Measurements from ENCODE around the gene GCAT. TPM values are rescaled to one million over a fixed set of nuclear protein-coding genes. Genes with fewer than 3 reads are reported as not detected.

The GCAT gene
- total and polyA plus RNA-seq, 2 of the 4 experiments (the other 2 are of a cell fraction): 20.6 to 32.3 TPM

DNA sequence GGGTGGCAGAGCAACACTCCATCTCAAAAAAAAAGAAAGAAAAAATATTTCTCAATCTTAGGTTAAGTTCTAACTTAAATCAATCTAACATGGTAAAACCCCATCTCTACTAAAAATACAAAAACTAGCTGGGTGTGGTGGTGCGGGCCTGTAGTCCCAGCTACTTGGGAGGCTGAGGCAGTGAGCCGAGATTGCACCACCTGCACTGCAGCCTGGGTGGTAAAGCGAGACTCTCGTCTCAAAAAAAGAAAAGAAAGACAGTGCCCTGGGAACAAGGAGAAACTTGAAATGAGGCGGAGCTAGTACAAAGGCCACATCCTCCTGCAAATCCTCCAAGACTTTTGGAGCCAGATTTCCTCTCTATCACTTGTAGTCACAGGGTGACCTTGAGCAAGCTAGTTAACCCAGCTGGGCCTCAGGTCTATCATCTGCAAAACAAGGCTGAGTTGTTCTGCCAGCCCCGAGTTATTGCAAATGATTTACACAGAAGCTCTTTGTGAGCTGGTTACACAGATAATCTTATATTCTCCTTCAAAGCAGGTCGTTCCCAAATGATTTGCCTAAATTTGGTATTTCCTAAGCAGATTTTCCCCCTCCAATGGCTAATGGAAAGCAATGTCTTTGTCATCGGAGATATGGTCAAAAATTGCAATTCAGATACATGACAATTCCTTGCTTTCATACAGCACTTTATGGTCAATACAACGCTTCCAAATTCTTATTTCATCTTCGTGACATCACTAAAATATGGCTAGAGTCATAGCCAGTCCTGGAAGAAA is 34.5 kb downstream of the GCAT start (continued):
- no peak for TF ChIP-seq NFE2L2 (IDR thresholded peaks at IDR 0.05; ENCODE audit: low read depth, low read length)

- dilution Hi-C loops (cut with HindIII; ENCODE audit: low sequenced_read_pairs, unreplicated experiment): no loop called here
- Histone ChIP-seq H3K9me1 (ENCODE audit: insufficient read depth, low read length) (peaks cover 4% of the 10 kb centered on the region; the same call in 1 of the 2 replicates), H2AFZ (replicated peaks; ENCODE audit: low read length, poor library complexity) (peak overlapping the region; percentile 99), H3K56ac (ENCODE audit: extremely low read depth, insufficient read depth, low read length) (0 out of 2 replicates have a peak overlapping the region, but pooled peaks have one; percentile 7), H4K8ac (ENCODE audit: low read depth in 2 of 2, low read length in 2 of 2) (peak overlapping the region in 1 of 2 experiments; percentile 74; a peak in 1 of 4 replicates), H4K20me1 (ENCODE audit: insufficient read depth, low read length) (0 out of 2 replicates have a peak, but pooled peaks cover 4% of the 10 kb centered on the region), H2BK120ac (ENCODE audit: low read depth, low read length) (no peak overlapping the region), H4K91ac (ENCODE audit: insufficient read depth, low read depth, low read length) (no peak overlapping the region), H2BK15ac (ENCODE audit: low read depth, low read length) (no peak overlapping the region), H3K36me3 (ENCODE audit: control insufficient read depth, insufficient read depth, low read length) (peaks cover 4% of the 10 kb centered on the region), H2AK9ac (replicated peaks; ENCODE audit: low read depth, low read length, poor library complexity) (peak overlapping the region; percentile 80), H2BK20ac (ENCODE audit: low read depth, low read length) (no peak overlapping the region), H3K23ac (ENCODE audit: low read depth, low read length) (peak overlapping the region; percentile 81), H3K4ac (ENCODE audit: low read depth, low read length) (peak overlapping the region; percentile 74; the same call in 1 of the 2 replicates), H3K27ac (ENCODE audit: insufficient read depth, low read length) (peak overlapping the region; percentile 48; the same call in 1 of the 2 replicates), H4K5ac (ENCODE audit: low read depth, low read length) (no peak overlapping the region), H3K14ac (replicated peaks; ENCODE audit: low read depth, low read length) (peak overlapping the region; percentile 48; the same call in 1 of the 2 replicates), H3K27me3 (ENCODE audit: control insufficient read depth, insufficient read depth, low read length) (no peaks in the 10 kb centered on the region), H3K18ac (ENCODE audit: low read depth, low read length) (no peak overlapping the region), H3K4me2 (ENCODE audit: low read depth, low read length) (peak overlapping the region; percentile 100), H3K4me1 (ENCODE audit: control insufficient read depth, insufficient read depth, low read length) (no peaks in the 10 kb centered on the region), H3K9ac (ENCODE audit: low read depth, low read length) (peak overlapping the region; percentile 85), H2AK5ac (ENCODE audit: low read depth, low read length) (no peak overlapping the region), H3K9me3 (ENCODE audit: control insufficient read depth, insufficient read depth, low read length) (no peaks in the 10 kb centered on the region), H3K79me1 (ENCODE audit: low read depth in 1 of 2, low read length in 2 of 2) (peaks cover 26 to 49% of the 10 kb centered on the region in 2 experiments), H3K4me3 (ENCODE audit: insufficient read depth, low read depth, low read length) (peak overlapping the region; percentile 62), H2BK5ac (ENCODE audit: low read depth, low read length, poor library complexity, severe bottlenecking) (peak overlapping the region; percentile 34)
- DNase-seq (peak; percentile 32), ATAC-seq (ENCODE audit: low read depth) (peak; percentile 63)
- intact Hi-C loops (cut with micrococcal nuclease): loop anchor here (5.0 kb wide), 1 partner anchor 36 kb away; the partner anchor contains the start of gene GCAT
- WGBS, 2 experiments (ENCODE audit: extremely low coverage in 2 of 2, insufficient read length in 1 of 2): 0% methylated on average over 28 of the region's 46 CpGs; no CpG with 5 or more reads in 1 of the 2 experiments
- ChIA-PET POLR2A (ENCODE audit: unreplicated experiment) (interaction anchor here (0.6 kb wide), 1 partner anchor 9 kb away, joined by 3 read pairs; no protein-coding TSS in a partner anchor), CTCF (interaction anchor here (1.1 kb wide), 1 partner anchor 26 kb away, joined by 3 read pairs; no protein-coding TSS in a partner anchor)
- BruUV-seq (replicated peaks): no TSS peak
- in situ Hi-C loops (cut with MboI; ENCODE audit: low sequenced_read_pairs): no loop called here
- TF ChIP-seq RFX5 (IDR thresholded peaks at IDR 0.05; ENCODE audit: low read depth, low read length) (no peak), CEBPB (IDR thresholded peaks at IDR 0.05; ENCODE audit: low read depth, low read length) (no peak)
Observed at GRCh38 chr22:37843741-37844089, 36.0 kb downstream of the GCAT start.

All from IMR-90 (cell line).